ENCODE data around the gene HOXB5.

Gene HOXB5

DNA sequence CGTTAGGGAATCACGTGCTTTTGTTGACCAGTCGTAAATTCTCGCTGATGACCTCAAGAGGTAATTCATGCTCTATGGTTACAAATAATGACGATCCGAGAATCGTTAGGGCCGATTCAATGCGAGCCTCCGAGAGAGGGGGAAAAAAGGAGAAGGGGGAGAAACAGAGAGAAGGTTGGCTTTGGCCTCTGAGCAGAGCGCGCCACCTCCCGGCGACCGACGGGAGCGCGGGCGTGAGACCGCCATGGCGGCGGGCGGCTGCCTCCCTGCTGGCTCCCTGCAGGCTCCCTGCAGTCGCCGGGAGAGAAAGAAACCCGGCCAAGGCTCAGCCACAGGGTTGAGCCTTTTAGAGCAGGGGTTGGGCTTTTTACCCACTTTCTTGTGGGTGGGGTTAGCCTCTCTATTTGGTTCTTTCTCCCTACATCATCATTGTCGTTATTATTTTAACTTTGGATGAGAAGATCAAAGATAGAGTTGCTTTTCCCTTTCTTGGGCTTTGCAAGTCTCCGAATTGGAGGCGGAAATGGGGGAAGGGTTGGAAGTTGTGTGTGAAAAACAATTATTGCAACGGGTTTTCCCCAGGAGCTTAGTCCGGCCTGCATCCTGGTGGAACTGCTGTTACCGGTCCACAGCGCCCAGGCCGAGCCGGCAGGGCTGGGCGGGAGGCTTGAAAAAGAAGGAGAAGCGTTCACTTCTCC, 410 bp upstream of the HOXB5 start:
- TF ChIP-seq, protein P1, sequence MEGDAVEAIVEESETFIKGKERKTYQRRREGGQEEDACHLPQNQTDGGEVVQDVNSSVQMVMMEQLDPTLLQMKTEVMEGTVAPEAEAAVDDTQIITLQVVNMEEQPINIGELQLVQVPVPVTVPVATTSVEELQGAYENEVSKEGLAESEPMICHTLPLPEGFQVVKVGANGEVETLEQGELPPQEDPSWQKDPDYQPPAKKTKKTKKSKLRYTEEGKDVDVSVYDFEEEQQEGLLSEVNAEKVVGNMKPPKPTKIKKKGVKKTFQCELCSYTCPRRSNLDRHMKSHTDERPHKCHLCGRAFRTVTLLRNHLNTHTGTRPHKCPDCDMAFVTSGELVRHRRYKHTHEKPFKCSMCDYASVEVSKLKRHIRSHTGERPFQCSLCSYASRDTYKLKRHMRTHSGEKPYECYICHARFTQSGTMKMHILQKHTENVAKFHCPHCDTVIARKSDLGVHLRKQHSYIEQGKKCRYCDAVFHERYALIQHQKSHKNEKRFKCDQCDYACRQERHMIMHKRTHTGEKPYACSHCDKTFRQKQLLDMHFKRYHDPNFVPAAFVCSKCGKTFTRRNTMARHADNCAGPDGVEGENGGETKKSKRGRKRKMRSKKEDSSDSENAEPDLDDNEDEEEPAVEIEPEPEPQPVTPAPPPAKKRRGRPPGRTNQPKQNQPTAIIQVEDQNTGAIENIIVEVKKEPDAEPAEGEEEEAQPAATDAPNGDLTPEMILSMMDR (IDR thresholded peaks at IDR 0.05; ENCODE audit: insufficient read depth, missing control alignments) = peak; percentile 87
- FAIRE-seq (no peak), DNase-seq (ENCODE audit: insufficient read length, low spot score) (peak; percentile 64)

DNA sequence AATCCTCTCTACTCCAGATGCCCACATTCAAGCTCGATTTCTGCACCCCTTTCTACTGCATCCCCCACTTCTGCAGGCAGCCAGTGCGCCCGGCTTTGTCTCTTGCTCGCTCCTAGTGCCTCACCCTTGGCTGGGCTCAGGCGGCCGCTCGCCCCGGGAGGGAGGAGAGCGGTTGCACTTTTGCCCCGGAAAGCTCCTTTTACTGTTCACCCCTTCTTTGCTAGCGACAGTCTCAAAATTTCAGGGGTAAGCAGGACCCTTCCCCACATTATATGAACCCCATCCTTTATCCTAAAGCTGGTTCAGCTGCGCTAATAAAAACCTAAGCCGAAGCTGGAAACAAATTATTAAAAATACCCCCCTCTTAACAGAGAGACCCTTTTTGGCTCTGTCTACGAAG, 1.0 kb downstream of the HOXB5 start:
- DNase-seq (ENCODE audit: insufficient read length, low spot score) = no peak
- no peak for FAIRE-seq
- TF ChIP-seq, protein P1 (IDR thresholded peaks at IDR 0.05; ENCODE audit: insufficient read depth, missing control alignments) = no peak

DNA sequence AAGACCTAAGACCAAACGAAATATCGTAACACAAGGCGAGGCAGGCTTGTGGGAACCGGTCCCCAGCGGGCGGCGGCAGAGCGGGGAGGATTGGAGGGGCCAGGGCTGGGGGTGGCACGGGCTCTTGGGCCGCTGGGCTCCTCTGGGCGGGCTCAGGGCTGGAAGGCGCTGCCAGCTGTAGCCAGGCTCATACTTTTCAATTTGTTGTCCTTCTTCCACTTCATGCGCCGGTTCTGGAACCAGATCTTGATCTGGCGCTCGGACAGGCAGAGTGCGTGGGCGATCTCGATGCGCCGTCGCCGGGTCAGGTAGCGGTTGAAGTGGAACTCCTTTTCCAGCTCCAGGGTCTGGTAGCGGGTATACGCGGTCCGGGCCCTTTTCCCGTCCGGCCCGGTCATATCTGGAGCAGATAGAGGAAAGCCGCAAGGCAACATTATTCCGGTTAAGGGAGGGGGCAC, 1.5 kb downstream of the HOXB5 start:
- DNase-seq (ENCODE audit: insufficient read length, low spot score) (no peak), FAIRE-seq (no peak)
- TF ChIP-seq, protein P1 (IDR thresholded peaks at IDR 0.05; ENCODE audit: insufficient read depth, missing control alignments) = no peak

DNA sequence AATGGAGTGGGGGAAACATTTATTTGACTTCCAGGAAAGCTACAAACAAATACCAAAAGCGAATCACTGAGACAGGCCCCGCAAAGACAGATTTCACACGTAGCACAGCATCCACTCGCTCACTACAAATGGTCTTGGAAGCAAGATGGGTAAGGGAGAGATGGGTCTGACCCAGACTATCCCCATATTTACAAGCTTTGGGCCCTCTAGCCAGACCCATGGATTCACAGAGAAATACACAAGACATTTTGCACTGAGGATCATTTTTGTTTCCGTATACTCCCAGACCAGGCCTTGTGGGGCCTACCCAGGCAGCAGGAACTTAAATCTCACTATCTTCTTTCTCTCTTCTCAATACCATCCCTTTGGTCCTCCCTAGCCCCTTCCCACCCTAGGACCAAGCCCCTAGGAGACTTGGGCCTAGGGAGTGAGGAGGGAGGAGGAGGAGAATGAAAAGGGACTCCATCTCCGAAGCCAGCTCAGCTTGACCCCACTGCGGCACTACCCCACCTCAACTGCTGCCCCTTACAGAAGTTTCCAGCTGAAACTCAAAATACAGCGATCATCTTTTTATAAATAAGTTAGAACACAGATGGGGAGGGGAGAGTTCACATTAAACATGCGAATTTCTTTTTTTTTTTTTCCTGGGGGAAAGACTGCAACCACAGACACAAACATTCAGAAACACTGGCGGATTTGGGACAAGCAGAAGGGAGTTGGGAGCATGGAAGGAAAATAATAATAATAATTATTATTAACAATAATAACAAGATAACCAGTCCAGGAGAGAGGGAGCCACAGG, 2.1 kb downstream of the HOXB5 start:
- TF ChIP-seq, protein P1 (IDR thresholded peaks at IDR 0.05; ENCODE audit: insufficient read depth, missing control alignments) = no peak
- DNase-seq (ENCODE audit: insufficient read length, low spot score) (no peak), FAIRE-seq (no peak)

DNA sequence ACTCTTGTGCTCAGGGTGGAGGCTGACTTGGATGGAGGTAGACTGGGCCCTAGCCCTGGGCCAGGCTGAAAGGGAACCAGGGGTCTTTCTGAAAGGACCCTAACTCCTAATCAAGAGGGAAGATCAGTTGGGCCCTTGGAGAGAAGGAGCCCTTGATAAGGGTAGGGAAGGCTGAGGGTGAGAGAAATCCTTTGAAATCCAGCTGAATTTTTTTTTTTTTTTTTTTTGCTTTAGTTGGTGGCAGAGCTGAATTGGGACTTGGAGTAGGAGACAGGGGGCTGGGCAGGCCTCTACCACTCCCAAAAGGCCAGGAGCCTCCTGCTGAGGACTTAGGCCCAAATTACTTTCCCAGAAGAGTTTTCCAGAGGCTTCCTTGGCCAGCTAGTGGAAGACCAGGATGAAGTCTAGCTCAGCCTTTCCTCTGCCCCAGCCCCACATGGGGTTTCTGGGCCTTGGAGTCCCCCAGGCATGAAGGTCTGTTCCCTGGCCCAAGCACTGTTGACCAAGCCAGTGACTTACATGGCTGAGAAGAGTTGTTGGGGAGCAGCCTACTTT, 2.9 kb downstream of the HOXB5 start:
- DNase-seq (ENCODE audit: insufficient read length, low spot score) = no peak
- TF ChIP-seq, protein P1 (IDR thresholded peaks at IDR 0.05; ENCODE audit: insufficient read depth, missing control alignments) = no peak
- FAIRE-seq = no peak

DNA sequence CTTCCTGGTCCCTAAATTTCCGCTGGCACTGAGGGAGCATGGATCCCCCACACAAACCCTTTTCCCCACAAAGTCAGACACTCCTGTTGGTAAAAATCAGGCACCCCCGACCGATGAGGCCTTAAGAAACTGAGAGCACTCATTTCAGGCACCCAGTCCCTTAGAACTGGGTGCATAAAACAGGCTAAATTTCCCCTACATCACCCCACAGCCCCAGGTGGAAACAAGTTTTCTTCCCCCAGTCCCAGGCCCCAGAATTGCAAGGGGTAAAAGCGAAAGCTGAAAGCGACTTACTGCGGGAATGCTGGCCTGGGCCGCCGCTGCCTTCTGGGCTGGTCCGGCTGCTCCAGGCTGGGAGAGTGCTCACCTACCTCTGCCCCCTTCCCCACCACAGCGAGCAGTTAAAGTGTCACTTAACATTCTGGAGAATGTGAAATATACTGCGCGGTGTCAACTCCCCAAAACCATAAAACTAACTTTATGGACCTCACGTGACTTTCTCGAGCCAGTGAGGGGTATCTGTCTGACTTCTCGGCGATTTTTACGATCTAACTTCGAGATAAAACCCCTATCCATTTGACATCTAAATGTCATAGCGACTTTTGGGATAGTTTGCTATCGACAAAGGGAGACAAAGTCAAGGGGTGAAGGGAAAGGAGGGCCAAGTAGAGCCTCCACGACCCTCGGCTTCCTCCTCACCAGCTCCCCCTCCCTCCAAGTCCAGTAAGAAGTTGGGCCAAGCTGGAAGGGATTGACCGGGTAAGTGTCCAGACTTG, 3.6 kb downstream of the HOXB5 start, which contains the start of gene HOXB3:
Gene HOXB3 (minus strand): TSS at position 411 of the 776 bp plus-strand sequence. CDS start 37,767 bp downstream, outside the sequence.
- DNase-seq (ENCODE audit: insufficient read length, low spot score) (no peak), FAIRE-seq (no peak)
- TF ChIP-seq, protein P1 (IDR thresholded peaks at IDR 0.05; ENCODE audit: insufficient read depth, missing control alignments) = no peak
